SIG-M5 treated with dmso at 0.1 percent for 504 hours (cell line): ENCODE data around the gene TMEM248.
"Not testable (repeated sequence)": the region's sequence is repeated elsewhere in the genome, so short reads cannot be mapped to it uniquely, and the experiment has no call there.

ENCODE experiments used
- DNase-seq: peaks from one replicate; lab custom pipeline; 2025; ENCODE audit not compliant: unreplicated experiment; lab: John Stamatoyannopoulos, UW

TMEM248 gene

GRCh38 chr7:66948480-66949109 is 27.6 kb downstream of the TMEM248 start:
- DNase-seq = no peak

- DNase-seq = no peak
Measured at GRCh38 chr7:66950311-66950710, 29.3 kb downstream of the TMEM248 start.

- DNase-seq = no peak
Measured at GRCh38 chr7:66950763-66951162, 29.7 kb downstream of the TMEM248 start.

GRCh38 chr7:66952343-66953043 is 31.5 kb downstream of the TMEM248 start:
- no peak for DNase-seq

GRCh38 chr7:66953044-66953427 is 32.0 kb downstream of the TMEM248 start:
- DNase-seq = no peak

GRCh38 chr7:66957595-66958290 is 36.7 kb downstream of the TMEM248 start:
- no peak for DNase-seq

GRCh38 chr7:66958538-66959350 is 37.7 kb downstream of the TMEM248 start:
- no peak for DNase-seq

- DNase-seq = no peak
Measured at GRCh38 chr7:66960192-66960591, 39.2 kb downstream of the TMEM248 start.

- no peak for DNase-seq
Measured at GRCh38 chr7:66961096-66961495, 40.1 kb downstream of the TMEM248 start.

- DNase-seq = no peak
Measured at GRCh38 chr7:66964411-66964810, 43.4 kb downstream of the TMEM248 start.

GRCh38 chr7:66967029-66967428 is 46.0 kb downstream of the TMEM248 start:
- DNase-seq = no peak

- not testable (repeated sequence) for DNase-seq
Measured at GRCh38 chr7:66969001-66969400, 48.0 kb downstream of the TMEM248 start.

GRCh38 chr7:66970310-66970709 is 49.3 kb downstream of the TMEM248 start:
- DNase-seq = no peak

GRCh38 chr7:66974986-66975590 is 54.1 kb downstream of the TMEM248 start:
- no peak for DNase-seq

GRCh38 chr7:66978312-66978711 is 57.3 kb downstream of the TMEM248 start:
- DNase-seq = not testable (repeated sequence)

- not testable (repeated sequence) for DNase-seq
Measured at GRCh38 chr7:66979013-66979412, 58.0 kb downstream of the TMEM248 start.

GRCh38 chr7:66980336-66980735 is 59.3 kb downstream of the TMEM248 start:
- DNase-seq = not testable (repeated sequence)

GRCh38 chr7:66989552-66989951 is 68.5 kb downstream of the TMEM248 start:
- DNase-seq = not testable (repeated sequence)

GRCh38 chr7:66994051-66994450 is 73.0 kb downstream of the TMEM248 start:
- DNase-seq = not testable (repeated sequence)

- peak; percentile 78 for DNase-seq
Measured at GRCh38 chr7:66994691-66995049, 73.6 kb downstream of the TMEM248 start.
